ENCODE measurements around the gene PPP1R3C.

Gene PPP1R3C

DNA sequence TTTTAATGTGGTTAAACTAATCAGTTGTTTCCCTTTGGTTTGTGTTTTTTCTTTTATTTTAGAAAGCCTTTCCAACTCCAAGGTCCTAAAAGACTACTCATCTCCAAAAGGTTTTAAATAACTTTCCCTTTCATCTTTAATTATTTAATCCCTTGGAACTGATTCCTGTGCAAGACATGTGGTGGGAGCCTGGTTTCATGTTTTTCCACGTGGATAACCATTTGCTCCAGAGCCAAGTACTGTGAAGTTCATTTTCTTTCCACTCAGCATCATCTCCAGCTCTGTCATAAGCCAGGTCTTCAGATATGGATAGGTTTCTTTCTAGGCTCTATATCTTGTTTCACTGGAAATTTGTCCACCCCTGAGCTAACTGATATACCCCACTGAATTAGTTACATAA is 16.7 kb downstream of the PPP1R3C start:
- Histone ChIP-seq H3K27me3 (ENCODE audit: control insufficient read depth, low read length) (no peaks in the 10 kb centered on the region), H3F3A (ENCODE audit: control insufficient read depth, insufficient read depth) (no peaks in the 10 kb centered on the region), H4K20me1 (ENCODE audit: control insufficient read depth, insufficient read depth, low read depth, low read length) (no peaks in the 10 kb centered on the region), H3K79me2 (ENCODE audit: control insufficient read depth, low read length) (no peaks in the 10 kb centered on the region), H3K4me2 (ENCODE audit: low read length) (no peak overlapping the region), H3K4me3 (ENCODE audit: low read length) (no peak overlapping the region), H3K9me3 (ENCODE audit: control insufficient read depth, insufficient read depth, low read length) (no peaks in the 10 kb centered on the region), H3K36me3 (ENCODE audit: control insufficient read depth, low read length) (no peaks in the 10 kb centered on the region), H3K9me2 (replicated peaks; ENCODE audit: control insufficient read depth, low read length) (no peaks in the 10 kb centered on the region), H3K27ac (ENCODE audit: low read depth, low read length) (no peak overlapping the region), H3K4me1 (ENCODE audit: control insufficient read depth, low read length) (no peaks in the 10 kb centered on the region)
- TF ChIP-seq, protein P1, sequence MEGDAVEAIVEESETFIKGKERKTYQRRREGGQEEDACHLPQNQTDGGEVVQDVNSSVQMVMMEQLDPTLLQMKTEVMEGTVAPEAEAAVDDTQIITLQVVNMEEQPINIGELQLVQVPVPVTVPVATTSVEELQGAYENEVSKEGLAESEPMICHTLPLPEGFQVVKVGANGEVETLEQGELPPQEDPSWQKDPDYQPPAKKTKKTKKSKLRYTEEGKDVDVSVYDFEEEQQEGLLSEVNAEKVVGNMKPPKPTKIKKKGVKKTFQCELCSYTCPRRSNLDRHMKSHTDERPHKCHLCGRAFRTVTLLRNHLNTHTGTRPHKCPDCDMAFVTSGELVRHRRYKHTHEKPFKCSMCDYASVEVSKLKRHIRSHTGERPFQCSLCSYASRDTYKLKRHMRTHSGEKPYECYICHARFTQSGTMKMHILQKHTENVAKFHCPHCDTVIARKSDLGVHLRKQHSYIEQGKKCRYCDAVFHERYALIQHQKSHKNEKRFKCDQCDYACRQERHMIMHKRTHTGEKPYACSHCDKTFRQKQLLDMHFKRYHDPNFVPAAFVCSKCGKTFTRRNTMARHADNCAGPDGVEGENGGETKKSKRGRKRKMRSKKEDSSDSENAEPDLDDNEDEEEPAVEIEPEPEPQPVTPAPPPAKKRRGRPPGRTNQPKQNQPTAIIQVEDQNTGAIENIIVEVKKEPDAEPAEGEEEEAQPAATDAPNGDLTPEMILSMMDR (IDR thresholded peaks at IDR 0.05; ENCODE audit: low read depth, low read length, poor library complexity, severe bottlenecking), result no peak
- no peak for TF ChIP-seq EZH2phosphoT487 (IDR thresholded peaks at IDR 0.05; ENCODE audit: borderline replicate concordance, low read length)

DNA sequence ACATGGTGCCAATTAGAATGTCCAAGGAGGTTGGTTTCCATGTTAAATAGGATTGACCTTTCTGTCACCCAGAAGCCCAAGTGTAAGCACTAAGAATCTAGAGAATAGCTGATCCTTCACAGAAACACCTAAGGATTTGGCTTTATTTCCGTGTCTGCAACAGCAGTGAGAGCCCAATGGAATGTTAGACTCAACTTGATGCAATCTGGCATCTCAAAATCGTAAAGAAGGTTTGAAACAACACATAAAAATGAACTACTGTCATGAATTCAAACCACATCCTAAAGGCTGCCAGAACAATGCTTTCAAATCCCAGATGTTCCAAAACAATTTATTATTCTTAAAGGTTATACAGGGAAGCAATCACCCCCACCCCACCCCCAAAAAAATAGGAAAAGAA is 18.6 kb downstream of the PPP1R3C start:
- H3K4me2 ChIP-seq (ENCODE audit: low read length), result no peak overlapping the region

DNA sequence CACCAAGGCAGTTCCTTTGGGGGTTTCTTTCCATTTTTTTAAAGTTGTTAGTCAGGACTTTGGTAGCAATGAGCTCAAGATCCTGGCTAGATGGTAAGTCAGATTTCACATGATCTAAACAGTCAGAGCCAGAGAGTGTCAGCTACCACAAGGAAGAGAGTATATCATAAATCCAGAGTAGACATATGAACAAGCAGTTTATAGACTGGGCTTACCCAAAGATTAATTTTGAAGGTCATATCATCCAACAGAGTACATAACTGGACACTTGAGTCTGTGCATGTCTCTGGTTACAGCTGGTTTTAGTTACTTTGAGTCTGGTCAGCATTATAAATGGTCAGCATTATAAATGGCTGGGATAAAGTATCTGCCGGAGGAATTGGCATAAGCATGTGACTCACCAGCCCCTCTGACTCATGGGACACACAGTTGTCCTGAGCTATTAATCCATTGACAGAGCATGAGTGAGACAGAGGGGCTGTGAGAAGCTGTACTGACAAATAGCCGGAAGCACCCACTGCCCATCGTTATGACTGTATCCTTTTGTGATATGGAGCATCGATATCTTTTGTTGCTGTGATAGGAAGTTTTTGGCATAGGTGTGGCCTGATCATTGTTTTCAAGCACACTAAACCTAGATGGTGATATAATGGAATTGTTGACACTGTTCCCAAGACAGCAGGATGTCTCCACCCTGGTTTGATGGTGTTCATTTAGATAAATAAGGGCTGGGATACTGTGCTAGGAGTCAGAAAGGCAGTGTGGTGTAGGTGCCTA is 19.3 kb downstream of the PPP1R3C start:
- Histone ChIP-seq H3K4me2 (ENCODE audit: low read length) (no peak overlapping the region), H3K27ac (ENCODE audit: low read depth, low read length) (no peak overlapping the region), H3K79me2 (ENCODE audit: control insufficient read depth, low read length) (no peaks in the 10 kb centered on the region), H3K9me2 (replicated peaks; ENCODE audit: control insufficient read depth, low read length) (no peaks in the 10 kb centered on the region), H3K4me1 (ENCODE audit: control insufficient read depth, low read length) (no peaks in the 10 kb centered on the region), H3K4me3 (ENCODE audit: low read length) (no peak overlapping the region), H3K27me3 (ENCODE audit: control insufficient read depth, low read length) (no peaks in the 10 kb centered on the region), H3F3A (ENCODE audit: control insufficient read depth, insufficient read depth) (no peaks in the 10 kb centered on the region), H3K9me3 (ENCODE audit: control insufficient read depth, insufficient read depth, low read length) (no peaks in the 10 kb centered on the region), H3K36me3 (ENCODE audit: control insufficient read depth, low read length) (no peaks in the 10 kb centered on the region), H4K20me1 (ENCODE audit: control insufficient read depth, insufficient read depth, low read depth, low read length) (no peaks in the 10 kb centered on the region)
- TF ChIP-seq, protein P1 (IDR thresholded peaks at IDR 0.05; ENCODE audit: low read depth, low read length, poor library complexity, severe bottlenecking), result no peak
- TF ChIP-seq EZH2phosphoT487 (IDR thresholded peaks at IDR 0.05; ENCODE audit: borderline replicate concordance, low read length), result no peak

More for the DNA sequence above, 18.6 kb downstream of the PPP1R3C start:
- Histone ChIP-seq H3K27me3 (ENCODE audit: control insufficient read depth, low read length) (no peaks in the 10 kb centered on the region), H3K4me3 (ENCODE audit: low read length) (no peak overlapping the region), H3K36me3 (ENCODE audit: control insufficient read depth, low read length) (no peaks in the 10 kb centered on the region), H3K9me3 (ENCODE audit: control insufficient read depth, insufficient read depth, low read length) (no peaks in the 10 kb centered on the region), H4K20me1 (ENCODE audit: control insufficient read depth, insufficient read depth, low read depth, low read length) (no peaks in the 10 kb centered on the region), H3K4me1 (ENCODE audit: control insufficient read depth, low read length) (no peaks in the 10 kb centered on the region), H3F3A (ENCODE audit: control insufficient read depth, insufficient read depth) (no peaks in the 10 kb centered on the region), H3K79me2 (ENCODE audit: control insufficient read depth, low read length) (no peaks in the 10 kb centered on the region), H3K9me2 (replicated peaks; ENCODE audit: control insufficient read depth, low read length) (no peaks in the 10 kb centered on the region), H3K27ac (ENCODE audit: low read depth, low read length) (no peak overlapping the region)
- TF ChIP-seq, protein P1 (IDR thresholded peaks at IDR 0.05; ENCODE audit: low read depth, low read length, poor library complexity, severe bottlenecking), result no peak
- no peak for TF ChIP-seq EZH2phosphoT487 (IDR thresholded peaks at IDR 0.05; ENCODE audit: borderline replicate concordance, low read length)

Measured in DOHH2 (cell line).